Stomach (tissue), 4 donors: ENCODE results near the gene USP53.

ENCODE experiments used
- CTCF ChIP-seq, 7 experiments: fragments of 450-650 bp in 4 of 7; fragments of 200-600 bp in 3 of 7; sonication (generic) in 3 of 7; IDR thresholded peaks; one replicate each; pipeline ENCODE4 v1.5.1; 2016 to 2019; ENCODE audit warnings: antibody characterized with exemption in 7 of 7, control low read depth in 2 of 7, mild to moderate bottlenecking in 1 of 7
- POLR2AphosphoS5 ChIP-seq, 3 donors: sonication (generic); formaldehyde crosslinking; IDR thresholded peaks; one replicate each; pipeline ENCODE4 v1.6.1; 2016; ENCODE audit warnings: antibody characterized with exemption in 3 of 3

- TF ChIP-seq CTCF (IDR thresholded peaks at IDR 0.05) = no peak
- no peak for TF ChIP-seq POLR2AphosphoS5 (IDR thresholded peaks at IDR 0.05)
These were observed 25.1 kb downstream of the USP53 start for GRCh38 chr4:119237642-119238041.
